Adrenal gland (tissue), 12 donors: Measurements from ENCODE around the gene OTUB2. TPM values are rescaled to one million over a fixed set of nuclear protein-coding genes. Genes with fewer than 3 reads are reported as not detected.

ENCODE experiments used
- DNase-seq, 7 donors: peaks; one replicate each; pipeline ENCODE4 v3.0.0-alpha.2; 2019 to 2020
- H3K27ac ChIP-seq, 5 donors: fragments of 200-600 bp; sonication (generic) in 4 of 5; 1 replicate in 3 of 5; 2 replicates in 2 of 5; pipeline versions ENCODE4 v1.5.1 to v1.8.0; 2016 to 2020; ENCODE audit warnings: mild to moderate bottlenecking in 1 of 5
- H3K27me3 ChIP-seq: fragments of 200-600 bp; 2 replicates; pipeline ENCODE4 v1.8.0; 2021
- H3K36me3 ChIP-seq, 2 donors: fragments of 200-600 bp; replicated peaks in 1 of 2; 1 replicate in 1 of 2; 2 replicates in 1 of 2; pipeline versions ENCODE4 v1.5.1 to v1.8.0; 2018 to 2022
- H3K4me1 ChIP-seq, 2 donors: fragments of 200-600 bp; replicated peaks in 1 of 2; 1 replicate in 1 of 2; 2 replicates in 1 of 2; pipeline versions ENCODE4 v1.5.1 to v1.8.0; 2018 to 2021
- H3K4me3 ChIP-seq, 4 donors: fragments of 200-600 bp; sonication (generic) in 3 of 4; one replicate each; pipeline ENCODE4 v1.5.1; 2016 to 2018
- H3K9me3 ChIP-seq, 3 donors: fragments of 200-600 bp; sonication (generic) in 1 of 3; replicated peaks in 1 of 3; 1 replicate in 2 of 3; 2 replicates in 1 of 3; pipeline versions ENCODE4 v1.5.1 to v1.8.0; 2016 to 2021
- POLR2A ChIP-seq, 2 donors: fragments of 450-650 bp; IDR thresholded peaks; one replicate each; pipeline ENCODE4 v1.6.1; 2017; ENCODE audit warnings: antibody characterized with exemption in 2 of 2, mild to moderate bottlenecking in 2 of 2, moderate library complexity in 1 of 2
- WGBS, 4 donors: extraction: QIAGEN DNeasy Blood & Tissue Kit in 2 of 4; methylation state at CpG; one replicate each; pipeline versions ENCODE4 v1.1.5 to v1.1.7; 2013 to 2017; 5-methylcytosine and 5-hydroxymethylcytosine counted together
- intact Hi-C, 2 donors: fragments of 100-400 bp; cut with DNase I; formaldehyde crosslinking; loops; one replicate each; pipeline versions ENCODE4 v1.14.1 to v1.15.0; 2022 to 2023
- polyA plus RNA-seq, 3 donors: library from polyadenylated mRNA; stranded (reverse); fragments of 200-250 nt in 2 of 3; fragments of 350-450 nt in 1 of 3; fragmentation: Illumina TruSeq in 1 of 3; extraction: RNeasy Lipid Tissue Mini Kit (QIAGEN cat#74804) in 1 of 3; gene quantifications; one replicate each; pipeline ENCODE4 v1.2.3, GENCODE V29; 2013 to 2014
- total RNA-seq, 9 donors: library from RNA; depleted of rRNA in 4 of 9; stranded (reverse); fragments of >200 nt in 4 of 9; fragments of 120-200 nt in 1 of 9; fragmentation: NEBNext Ultra II Directional in 1 of 9; extraction: Animal tissue kit (Norgen Biotek cat#: 25700) in 1 of 9; gene quantifications; one replicate each; pipeline versions ENCODE4 v1.1.0 to v1.2.4, GENCODE V29; 2013 to 2023
- TF ChIP-seq, protein P1 (sequence below), 6 experiments: fragments of 450-650 bp in 4 of 6; fragments of 200-600 bp in 2 of 6; sonication (generic) in 1 of 6; IDR thresholded peaks; 1 replicate in 5 of 6; 2 replicates in 1 of 6; pipeline versions ENCODE4 v1.5.1 to v1.8.0; 2016 to 2021; ENCODE audit warnings: antibody characterized with exemption in 6 of 6, mild to moderate bottlenecking in 2 of 6, moderate library complexity in 1 of 6
- donor health status: healthy with polysubstance abuse.
- donor health status: Bipolar disorder and iron deficiency.
- donor health status: DM: yes; HTN: yes; CAD: no.
- donor health status: DM: no; HTN: no; CAD: no.
- donor health status: DM: no; HTN: no; CAD: no.
- donor health status: DM: yes; HTN: yes; CAD: no.

The OTUB2 gene
- total and polyA plus RNA-seq, 12 donors: 0.17 to 10.7 (median 1.5) TPM

DNA sequence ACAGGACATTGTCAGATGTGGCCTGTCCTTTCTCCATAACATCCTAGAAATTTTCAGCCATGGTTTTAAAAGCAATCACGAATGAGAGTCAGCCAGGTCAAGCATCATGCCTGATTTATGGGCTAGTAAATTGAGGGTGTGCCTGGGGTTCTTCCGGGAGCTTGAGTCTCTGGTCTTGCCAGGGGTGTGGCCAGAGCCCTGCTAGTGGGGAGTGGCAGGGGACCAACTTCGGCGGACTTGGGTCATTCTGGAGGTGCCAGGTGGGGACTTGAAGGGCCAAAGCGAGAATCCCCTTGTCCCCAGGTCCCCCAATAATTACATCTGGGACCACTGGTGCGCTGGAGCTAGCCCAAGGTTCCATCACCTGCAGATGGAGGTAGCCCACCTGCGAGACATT, 5.7 kb downstream of the OTUB2 start:
- H3K27ac ChIP-seq: no peak overlapping the region
- 79 to 87% (median 82%) methylated on average over 7 of the region's 7 CpGs for WGBS, 4 donors
- H3K4me1 ChIP-seq: peaks cover 0 to 8% of the 10 kb centered on the region in 2 donors
- H3K4me3 ChIP-seq: no peak overlapping the region
- DNase-seq: no peak
- H3K36me3 ChIP-seq: no peaks in the 10 kb centered on the region
- no peaks in the 10 kb centered on the region for H3K27me3 ChIP-seq
- TF ChIP-seq POLR2A (IDR thresholded peaks at IDR 0.05): no peak
- TF ChIP-seq, protein P1, sequence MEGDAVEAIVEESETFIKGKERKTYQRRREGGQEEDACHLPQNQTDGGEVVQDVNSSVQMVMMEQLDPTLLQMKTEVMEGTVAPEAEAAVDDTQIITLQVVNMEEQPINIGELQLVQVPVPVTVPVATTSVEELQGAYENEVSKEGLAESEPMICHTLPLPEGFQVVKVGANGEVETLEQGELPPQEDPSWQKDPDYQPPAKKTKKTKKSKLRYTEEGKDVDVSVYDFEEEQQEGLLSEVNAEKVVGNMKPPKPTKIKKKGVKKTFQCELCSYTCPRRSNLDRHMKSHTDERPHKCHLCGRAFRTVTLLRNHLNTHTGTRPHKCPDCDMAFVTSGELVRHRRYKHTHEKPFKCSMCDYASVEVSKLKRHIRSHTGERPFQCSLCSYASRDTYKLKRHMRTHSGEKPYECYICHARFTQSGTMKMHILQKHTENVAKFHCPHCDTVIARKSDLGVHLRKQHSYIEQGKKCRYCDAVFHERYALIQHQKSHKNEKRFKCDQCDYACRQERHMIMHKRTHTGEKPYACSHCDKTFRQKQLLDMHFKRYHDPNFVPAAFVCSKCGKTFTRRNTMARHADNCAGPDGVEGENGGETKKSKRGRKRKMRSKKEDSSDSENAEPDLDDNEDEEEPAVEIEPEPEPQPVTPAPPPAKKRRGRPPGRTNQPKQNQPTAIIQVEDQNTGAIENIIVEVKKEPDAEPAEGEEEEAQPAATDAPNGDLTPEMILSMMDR (IDR thresholded peaks at IDR 0.05): no peak
- intact Hi-C loops: loop anchor here in 1 of 2 donors (5.0 kb wide), 1 partner anchor 150 kb away; no protein-coding TSS in a partner anchor
- H3K9me3 ChIP-seq: no peaks in the 10 kb centered on the region

DNA sequence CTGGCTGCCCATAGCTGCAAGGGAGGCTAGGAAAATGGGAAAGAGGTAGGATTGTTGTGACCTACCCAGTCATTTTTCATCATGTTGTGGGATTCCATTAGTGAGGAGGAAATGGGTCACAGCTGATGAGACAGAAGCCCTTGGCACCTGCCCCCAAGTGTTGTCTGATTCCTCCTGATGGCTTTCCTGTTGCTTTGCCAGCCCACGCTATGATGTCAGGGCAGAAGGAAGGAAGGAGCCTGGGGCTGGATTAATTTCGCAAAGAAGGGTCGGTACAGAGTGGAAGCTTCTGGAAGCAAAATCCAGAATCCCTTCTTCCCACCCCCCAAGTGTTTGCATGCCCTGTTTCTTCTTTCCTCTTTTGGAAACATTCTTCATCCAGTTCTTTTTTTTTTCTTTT, 8.7 kb downstream of the OTUB2 start:
- intact Hi-C loops: loop anchor here (5.0 kb wide), 2 partner anchors 102 to 147 kb away; no protein-coding TSS in a partner anchor
- H3K27me3 ChIP-seq: no peaks in the 10 kb centered on the region
- no peaks in the 10 kb centered on the region for H3K4me1 ChIP-seq
- no peak overlapping the region for H3K4me3 ChIP-seq
- no peak for TF ChIP-seq POLR2A (IDR thresholded peaks at IDR 0.05)
- TF ChIP-seq, protein P1 (IDR thresholded peaks at IDR 0.05): no peak
- DNase-seq: no peak
- no peak overlapping the region for H3K27ac ChIP-seq
- no peaks in the 10 kb centered on the region for H3K36me3 ChIP-seq
- WGBS, 4 donors: 78 to 86% (median 83%) methylated on average over 3 of the region's 3 CpGs
- no peaks in the 10 kb centered on the region for H3K9me3 ChIP-seq

DNA sequence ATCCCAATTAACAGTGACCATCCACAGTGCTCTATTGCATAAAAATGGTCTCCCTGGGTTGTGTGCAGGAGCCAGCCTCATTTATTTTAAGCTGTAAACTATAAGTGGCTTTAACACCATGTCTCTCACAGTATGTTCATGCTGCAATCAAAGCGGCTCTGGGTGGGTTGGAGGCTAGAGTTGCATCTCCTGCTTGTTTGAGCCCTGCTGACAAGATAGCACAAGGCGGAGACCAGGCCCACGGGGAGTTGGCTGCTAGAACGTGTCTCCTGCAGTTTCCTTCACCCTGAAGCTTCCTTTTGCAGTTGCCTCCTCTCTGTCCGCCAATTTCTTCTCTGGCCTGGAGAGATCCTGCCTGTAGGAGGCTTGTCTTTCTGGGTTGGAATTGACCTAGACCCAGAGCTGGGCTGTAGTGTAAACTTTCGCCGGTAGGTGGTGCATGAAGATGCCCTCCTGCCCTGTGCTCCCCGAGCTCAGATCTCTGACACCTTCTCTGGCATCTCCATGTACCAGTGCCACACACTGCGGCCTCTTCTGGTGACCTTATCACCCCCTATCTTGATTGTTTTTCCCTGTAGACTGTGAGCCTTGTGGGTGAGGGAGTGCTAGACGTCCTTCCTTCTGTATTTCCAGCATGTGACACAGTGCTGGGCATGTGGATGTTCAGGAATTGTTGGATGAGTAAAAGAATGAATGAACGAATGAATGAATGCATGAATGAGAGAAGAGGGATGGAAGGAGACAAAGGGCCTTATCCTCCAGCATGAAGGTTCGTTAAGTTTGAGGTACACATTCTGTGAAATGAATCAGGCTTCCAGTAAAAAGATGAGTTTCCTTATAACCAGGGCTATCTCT, 10.4 kb downstream of the OTUB2 start:
- H3K4me3 ChIP-seq: no peak overlapping the region
- no peaks in the 10 kb centered on the region for H3K36me3 ChIP-seq
- H3K9me3 ChIP-seq: no peaks in the 10 kb centered on the region
- H3K4me1 ChIP-seq: peaks cover 0 to 5% of the 10 kb centered on the region in 2 donors
- DNase-seq: peak; percentile 78 to 93 (median 85)
- no peak overlapping the region for H3K27ac ChIP-seq
- intact Hi-C loops: loop anchor here (2.0 to 5.0 kb wide), 2 partner anchors 100 to 101 kb away; no protein-coding TSS in a partner anchor
- WGBS, 4 donors: 28 to 36% (median 33%) methylated on average over 11 to 12 of the region's 12 CpGs
- TF ChIP-seq, protein P1 (IDR thresholded peaks at IDR 0.05): peak; percentile 80 to 97 (median 93)
- TF ChIP-seq POLR2A (IDR thresholded peaks at IDR 0.05): no peak
- H3K27me3 ChIP-seq: no peaks in the 10 kb centered on the region

DNA sequence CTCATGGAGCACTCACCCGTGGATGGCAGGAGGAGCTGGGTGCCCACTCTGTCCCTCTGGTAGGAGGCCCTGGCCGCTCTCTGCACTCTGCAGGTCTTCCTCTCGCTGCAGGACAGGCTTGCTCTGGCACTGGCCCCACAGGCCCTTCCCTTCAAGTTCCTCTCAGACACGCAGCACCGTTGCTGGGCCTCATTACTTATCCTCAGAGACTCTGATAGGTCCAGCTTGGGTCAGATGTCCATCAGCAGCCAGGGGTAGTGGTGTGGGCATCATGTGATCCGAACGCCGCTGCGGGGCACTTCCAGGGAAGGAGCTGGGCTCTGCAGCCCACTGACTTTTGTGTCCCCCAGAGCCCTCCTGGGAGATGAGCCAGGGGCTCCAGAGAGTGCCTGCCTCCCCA, 11.8 kb downstream of the OTUB2 start:
- Histone ChIP-seq H3K27ac (no peak overlapping the region), H3K4me1 (peaks cover 0 to 5% of the 10 kb centered on the region in 2 donors), H3K9me3 (no peaks in the 10 kb centered on the region), H3K36me3 (no peaks in the 10 kb centered on the region), H3K27me3 (no peaks in the 10 kb centered on the region), H3K4me3 (no peak overlapping the region)
- intact Hi-C loops: loop anchor here (2.0 to 5.0 kb wide), 2 partner anchors 99 kb away; no protein-coding TSS in a partner anchor
- 92 to 95% (median 94%) methylated on average over 5 to 9 of the region's 9 CpGs for WGBS, 4 donors
- DNase-seq: no peak
- no peak for TF ChIP-seq POLR2A (IDR thresholded peaks at IDR 0.05)
